ENCODE measurements around the gene DISP3. TPM values are rescaled to one million over a fixed set of nuclear protein-coding genes. Genes with fewer than 3 reads are reported as not detected.

DISP3 gene
- total and polyA plus RNA-seq, 2 of the 13 experiments (the other 11 are each of a cell fraction or from before 2014, with no cell fraction given) = 0.08 to 0.13 TPM

DNA sequence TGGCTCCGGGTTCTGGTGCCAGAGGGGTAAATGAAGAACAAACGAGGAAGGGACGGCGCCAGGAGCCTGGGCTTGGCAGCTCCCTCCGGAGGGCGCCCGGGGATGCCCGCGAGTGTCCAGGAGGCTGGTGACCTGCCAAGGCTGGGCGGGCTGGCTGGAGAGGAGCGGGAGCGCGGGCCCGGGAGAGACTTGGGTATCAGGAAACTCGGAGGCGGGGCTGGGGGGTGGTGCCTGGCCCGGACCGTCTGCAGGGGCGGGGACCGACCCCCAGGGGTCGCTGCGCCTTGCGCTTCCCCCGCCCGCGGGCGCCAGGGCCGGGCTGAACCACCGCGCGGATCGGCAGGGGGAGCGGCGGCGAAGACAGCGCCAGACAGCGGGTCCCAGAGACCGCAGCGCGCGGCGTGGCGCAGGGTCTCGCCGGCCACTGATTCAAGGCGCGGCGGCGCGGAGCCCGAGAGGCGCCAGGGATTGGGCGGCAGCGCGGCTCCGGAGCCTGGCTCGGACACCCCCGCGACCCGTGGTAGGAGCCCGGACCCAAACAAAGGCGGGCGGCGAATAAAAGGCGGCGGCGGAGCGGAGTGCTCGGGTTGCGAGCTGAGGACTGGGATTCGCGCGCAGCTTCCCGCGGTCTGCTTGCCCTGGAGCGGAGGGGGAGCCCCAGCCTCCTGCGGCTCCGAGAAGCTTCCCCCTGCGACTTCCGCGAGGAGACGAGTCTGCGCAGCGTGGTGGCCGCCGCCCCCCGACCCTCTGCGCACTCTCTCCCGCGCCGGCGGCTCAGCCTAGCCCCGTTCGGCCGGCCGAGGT, at the start of gene DISP3 (continued):
- TF ChIP-seq, protein P1, sequence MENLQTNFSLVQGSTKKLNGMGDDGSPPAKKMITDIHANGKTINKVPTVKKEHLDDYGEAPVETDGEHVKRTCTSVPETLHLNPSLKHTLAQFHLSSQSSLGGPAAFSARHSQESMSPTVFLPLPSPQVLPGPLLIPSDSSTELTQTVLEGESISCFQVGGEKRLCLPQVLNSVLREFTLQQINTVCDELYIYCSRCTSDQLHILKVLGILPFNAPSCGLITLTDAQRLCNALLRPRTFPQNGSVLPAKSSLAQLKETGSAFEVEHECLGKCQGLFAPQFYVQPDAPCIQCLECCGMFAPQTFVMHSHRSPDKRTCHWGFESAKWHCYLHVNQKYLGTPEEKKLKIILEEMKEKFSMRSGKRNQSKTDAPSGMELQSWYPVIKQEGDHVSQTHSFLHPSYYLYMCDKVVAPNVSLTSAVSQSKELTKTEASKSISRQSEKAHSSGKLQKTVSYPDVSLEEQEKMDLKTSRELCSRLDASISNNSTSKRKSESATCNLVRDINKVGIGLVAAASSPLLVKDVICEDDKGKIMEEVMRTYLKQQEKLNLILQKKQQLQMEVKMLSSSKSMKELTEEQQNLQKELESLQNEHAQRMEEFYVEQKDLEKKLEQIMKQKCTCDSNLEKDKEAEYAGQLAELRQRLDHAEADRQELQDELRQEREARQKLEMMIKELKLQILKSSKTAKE (CRISPR knock-in tag; IDR thresholded peaks at IDR 0.05; ENCODE audit: borderline replicate concordance) = no peak; the same call in 1 of the 2 replicates
- TF ChIP-seq, protein P2, sequence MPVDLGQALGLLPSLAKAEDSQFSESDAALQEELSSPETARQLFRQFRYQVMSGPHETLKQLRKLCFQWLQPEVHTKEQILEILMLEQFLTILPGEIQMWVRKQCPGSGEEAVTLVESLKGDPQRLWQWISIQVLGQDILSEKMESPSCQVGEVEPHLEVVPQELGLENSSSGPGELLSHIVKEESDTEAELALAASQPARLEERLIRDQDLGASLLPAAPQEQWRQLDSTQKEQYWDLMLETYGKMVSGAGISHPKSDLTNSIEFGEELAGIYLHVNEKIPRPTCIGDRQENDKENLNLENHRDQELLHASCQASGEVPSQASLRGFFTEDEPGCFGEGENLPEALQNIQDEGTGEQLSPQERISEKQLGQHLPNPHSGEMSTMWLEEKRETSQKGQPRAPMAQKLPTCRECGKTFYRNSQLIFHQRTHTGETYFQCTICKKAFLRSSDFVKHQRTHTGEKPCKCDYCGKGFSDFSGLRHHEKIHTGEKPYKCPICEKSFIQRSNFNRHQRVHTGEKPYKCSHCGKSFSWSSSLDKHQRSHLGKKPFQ (CRISPR knock-in tag; IDR thresholded peaks at IDR 0.05; ENCODE audit: insufficient replicate concordance) = peak; percentile 25
- TF ChIP-seq, protein P3, sequence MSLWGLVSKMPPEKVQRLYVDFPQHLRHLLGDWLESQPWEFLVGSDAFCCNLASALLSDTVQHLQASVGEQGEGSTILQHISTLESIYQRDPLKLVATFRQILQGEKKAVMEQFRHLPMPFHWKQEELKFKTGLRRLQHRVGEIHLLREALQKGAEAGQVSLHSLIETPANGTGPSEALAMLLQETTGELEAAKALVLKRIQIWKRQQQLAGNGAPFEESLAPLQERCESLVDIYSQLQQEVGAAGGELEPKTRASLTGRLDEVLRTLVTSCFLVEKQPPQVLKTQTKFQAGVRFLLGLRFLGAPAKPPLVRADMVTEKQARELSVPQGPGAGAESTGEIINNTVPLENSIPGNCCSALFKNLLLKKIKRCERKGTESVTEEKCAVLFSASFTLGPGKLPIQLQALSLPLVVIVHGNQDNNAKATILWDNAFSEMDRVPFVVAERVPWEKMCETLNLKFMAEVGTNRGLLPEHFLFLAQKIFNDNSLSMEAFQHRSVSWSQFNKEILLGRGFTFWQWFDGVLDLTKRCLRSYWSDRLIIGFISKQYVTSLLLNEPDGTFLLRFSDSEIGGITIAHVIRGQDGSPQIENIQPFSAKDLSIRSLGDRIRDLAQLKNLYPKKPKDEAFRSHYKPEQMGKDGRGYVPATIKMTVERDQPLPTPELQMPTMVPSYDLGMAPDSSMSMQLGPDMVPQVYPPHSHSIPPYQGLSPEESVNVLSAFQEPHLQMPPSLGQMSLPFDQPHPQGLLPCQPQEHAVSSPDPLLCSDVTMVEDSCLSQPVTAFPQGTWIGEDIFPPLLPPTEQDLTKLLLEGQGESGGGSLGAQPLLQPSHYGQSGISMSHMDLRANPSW (CRISPR knock-in tag; IDR thresholded peaks at IDR 0.05; ENCODE audit: borderline replicate concordance) = no peak
- TF ChIP-seq ARNT2 (CRISPR knock-in tag; IDR thresholded peaks at IDR 0.05; ENCODE audit: low read depth) = no peak
- no peak for TF ChIP-seq NPAS2 (CRISPR knock-in tag; IDR thresholded peaks at IDR 0.05; ENCODE audit: borderline replicate concordance)
- TF ChIP-seq, protein P4, sequence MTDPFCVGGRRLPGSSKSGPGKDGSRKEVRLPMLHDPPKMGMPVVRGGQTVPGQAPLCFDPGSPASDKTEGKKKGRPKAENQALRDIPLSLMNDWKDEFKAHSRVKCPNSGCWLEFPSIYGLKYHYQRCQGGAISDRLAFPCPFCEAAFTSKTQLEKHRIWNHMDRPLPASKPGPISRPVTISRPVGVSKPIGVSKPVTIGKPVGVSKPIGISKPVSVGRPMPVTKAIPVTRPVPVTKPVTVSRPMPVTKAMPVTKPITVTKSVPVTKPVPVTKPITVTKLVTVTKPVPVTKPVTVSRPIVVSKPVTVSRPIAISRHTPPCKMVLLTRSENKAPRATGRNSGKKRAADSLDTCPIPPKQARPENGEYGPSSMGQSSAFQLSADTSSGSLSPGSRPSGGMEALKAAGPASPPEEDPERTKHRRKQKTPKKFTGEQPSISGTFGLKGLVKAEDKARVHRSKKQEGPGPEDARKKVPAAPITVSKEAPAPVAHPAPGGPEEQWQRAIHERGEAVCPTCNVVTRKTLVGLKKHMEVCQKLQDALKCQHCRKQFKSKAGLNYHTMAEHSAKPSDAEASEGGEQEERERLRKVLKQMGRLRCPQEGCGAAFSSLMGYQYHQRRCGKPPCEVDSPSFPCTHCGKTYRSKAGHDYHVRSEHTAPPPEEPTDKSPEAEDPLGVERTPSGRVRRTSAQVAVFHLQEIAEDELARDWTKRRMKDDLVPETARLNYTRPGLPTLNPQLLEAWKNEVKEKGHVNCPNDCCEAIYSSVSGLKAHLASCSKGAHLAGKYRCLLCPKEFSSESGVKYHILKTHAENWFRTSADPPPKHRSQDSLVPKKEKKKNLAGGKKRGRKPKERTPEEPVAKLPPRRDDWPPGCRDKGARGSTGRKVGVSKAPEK (CRISPR knock-in tag; IDR thresholded peaks at IDR 0.05; ENCODE audit: borderline replicate concordance) = no peak
- no peak for TF ChIP-seq TBX3 (IDR thresholded peaks at IDR 0.05; ENCODE audit: borderline replicate concordance)
- no peak for TF ChIP-seq NR2F6 (IDR thresholded peaks at IDR 0.05)
- no peak for TF ChIP-seq NR2F6 (CRISPR knock-in tag; IDR thresholded peaks at IDR 0.05)
- TF ChIP-seq, protein P5, sequence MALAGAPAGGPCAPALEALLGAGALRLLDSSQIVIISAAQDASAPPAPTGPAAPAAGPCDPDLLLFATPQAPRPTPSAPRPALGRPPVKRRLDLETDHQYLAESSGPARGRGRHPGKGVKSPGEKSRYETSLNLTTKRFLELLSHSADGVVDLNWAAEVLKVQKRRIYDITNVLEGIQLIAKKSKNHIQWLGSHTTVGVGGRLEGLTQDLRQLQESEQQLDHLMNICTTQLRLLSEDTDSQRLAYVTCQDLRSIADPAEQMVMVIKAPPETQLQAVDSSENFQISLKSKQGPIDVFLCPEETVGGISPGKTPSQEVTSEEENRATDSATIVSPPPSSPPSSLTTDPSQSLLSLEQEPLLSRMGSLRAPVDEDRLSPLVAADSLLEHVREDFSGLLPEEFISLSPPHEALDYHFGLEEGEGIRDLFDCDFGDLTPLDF (CRISPR knock-in tag; IDR thresholded peaks at IDR 0.05) = no peak
- TF ChIP-seq STAT5B (CRISPR knock-in tag; IDR thresholded peaks at IDR 0.05) = no peak
- TF ChIP-seq, protein P6, sequence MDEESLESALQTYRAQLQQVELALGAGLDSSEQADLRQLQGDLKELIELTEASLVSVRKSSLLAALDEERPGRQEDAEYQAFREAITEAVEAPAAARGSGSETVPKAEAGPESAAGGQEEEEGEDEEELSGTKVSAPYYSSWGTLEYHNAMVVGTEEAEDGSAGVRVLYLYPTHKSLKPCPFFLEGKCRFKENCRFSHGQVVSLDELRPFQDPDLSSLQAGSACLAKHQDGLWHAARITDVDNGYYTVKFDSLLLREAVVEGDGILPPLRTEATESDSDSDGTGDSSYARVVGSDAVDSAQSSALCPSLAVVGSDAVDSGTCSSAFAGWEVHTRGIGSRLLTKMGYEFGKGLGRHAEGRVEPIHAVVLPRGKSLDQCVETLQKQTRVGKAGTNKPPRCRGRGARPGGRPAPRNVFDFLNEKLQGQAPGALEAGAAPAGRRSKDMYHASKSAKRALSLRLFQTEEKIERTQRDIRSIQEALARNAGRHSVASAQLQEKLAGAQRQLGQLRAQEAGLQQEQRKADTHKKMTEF (CRISPR knock-in tag; IDR thresholded peaks at IDR 0.05) = no peak; the same call in 1 of the 2 replicates
- TF ChIP-seq ZNF577 (CRISPR knock-in tag; IDR thresholded peaks at IDR 0.05; ENCODE audit: borderline replicate concordance, low read depth) = no peak
- TF ChIP-seq ZZZ3 (CRISPR knock-in tag; IDR thresholded peaks at IDR 0.05; ENCODE audit: borderline replicate concordance) = no peak

All from HepG2 (cell line).